ENCODE measurements around the gene LAMC3.

DNA sequence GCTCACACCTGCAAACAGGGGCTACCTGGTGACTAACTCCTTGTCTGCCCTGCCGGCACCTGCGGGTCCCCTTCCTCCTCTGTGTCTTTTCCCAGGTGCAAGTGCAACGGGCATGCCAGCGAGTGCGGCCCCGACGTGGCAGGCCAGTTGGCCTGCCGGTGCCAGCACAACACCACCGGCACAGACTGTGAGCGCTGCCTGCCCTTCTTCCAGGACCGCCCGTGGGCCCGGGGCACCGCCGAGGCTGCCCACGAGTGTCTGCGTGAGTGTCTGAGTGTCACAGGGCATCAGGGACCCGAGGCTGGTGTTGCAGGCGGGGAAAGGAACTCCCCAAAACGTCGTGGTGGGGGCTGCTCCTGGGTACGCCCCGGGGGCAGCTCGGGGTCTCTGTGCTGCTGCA is 27.1 kb downstream of the LAMC3 start:
- TF ChIP-seq, protein P1, sequence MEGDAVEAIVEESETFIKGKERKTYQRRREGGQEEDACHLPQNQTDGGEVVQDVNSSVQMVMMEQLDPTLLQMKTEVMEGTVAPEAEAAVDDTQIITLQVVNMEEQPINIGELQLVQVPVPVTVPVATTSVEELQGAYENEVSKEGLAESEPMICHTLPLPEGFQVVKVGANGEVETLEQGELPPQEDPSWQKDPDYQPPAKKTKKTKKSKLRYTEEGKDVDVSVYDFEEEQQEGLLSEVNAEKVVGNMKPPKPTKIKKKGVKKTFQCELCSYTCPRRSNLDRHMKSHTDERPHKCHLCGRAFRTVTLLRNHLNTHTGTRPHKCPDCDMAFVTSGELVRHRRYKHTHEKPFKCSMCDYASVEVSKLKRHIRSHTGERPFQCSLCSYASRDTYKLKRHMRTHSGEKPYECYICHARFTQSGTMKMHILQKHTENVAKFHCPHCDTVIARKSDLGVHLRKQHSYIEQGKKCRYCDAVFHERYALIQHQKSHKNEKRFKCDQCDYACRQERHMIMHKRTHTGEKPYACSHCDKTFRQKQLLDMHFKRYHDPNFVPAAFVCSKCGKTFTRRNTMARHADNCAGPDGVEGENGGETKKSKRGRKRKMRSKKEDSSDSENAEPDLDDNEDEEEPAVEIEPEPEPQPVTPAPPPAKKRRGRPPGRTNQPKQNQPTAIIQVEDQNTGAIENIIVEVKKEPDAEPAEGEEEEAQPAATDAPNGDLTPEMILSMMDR (IDR thresholded peaks at IDR 0.05): no peak
- TF ChIP-seq POLR2AphosphoS5 (IDR thresholded peaks at IDR 0.05) (no peak), POLR2A (IDR thresholded peaks at IDR 0.05) (no peak)

Measured in prostate gland (tissue), 2 donors.